GM15510 (cell line): ENCODE results near the gene TSC22D2.
A peak's percentile ranks its signal among the peaks of the same experiment; 100 is the strongest.

Experiments used
- POLR2A ChIP-seq: IDR thresholded peaks from 3 replicates; pipeline ENCODE4 v1.6.1; 2011; ENCODE audit warnings: borderline replicate concordance; ENCODE audit not compliant: insufficient read length; ENCODE audit errors: extremely low read depth

The TSC22D2 gene

DNA sequence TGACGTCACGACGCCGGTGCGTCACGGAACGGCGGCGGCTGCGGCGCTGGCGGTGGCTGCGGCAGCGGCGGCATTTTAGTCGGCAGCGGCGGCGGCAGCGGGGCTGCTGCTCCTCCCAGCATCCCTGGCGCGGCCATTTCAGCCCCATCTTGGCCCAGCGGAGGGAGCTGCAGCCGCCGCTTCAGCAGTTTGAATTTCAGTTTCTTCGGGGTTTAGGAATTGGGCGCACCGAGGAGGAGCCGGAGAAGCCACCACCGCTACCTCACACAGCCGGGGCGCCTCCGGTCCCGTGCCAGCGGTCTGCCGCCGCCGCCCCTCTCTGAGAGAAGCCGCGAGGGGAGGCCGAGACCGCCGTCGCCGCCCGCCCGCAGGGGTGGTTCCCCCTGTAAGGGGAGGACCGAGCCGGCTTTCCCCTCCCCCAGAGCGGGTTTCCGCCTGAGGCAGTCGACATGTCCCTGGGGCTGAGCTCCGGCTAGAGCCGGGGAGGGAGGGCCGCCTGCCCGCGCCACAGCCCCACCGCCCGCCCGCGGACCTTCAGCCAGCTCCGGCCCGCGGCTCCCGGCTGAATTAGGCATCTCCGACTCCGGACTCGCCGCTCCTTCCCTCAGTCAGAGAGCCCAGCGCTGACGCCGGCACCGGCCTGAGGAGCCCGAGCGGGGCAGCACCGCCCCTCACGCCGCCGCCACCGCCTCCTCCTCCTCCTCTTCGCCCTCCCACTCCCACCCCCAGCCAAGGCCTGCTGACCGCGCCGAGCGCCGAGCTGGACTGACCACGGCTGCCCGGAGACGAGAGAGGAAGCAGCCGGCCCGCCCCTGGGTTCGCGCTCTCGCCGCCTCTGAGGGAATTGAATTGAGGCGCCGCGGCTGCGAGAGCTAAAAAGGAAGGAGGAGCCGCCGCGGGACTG lies at the start of gene TSC22D2:
Gene TSC22D2, plus strand, starts transcription at position 78 of the 904 bp plus-strand sequence. CDS start 1,053 bp downstream, outside the sequence.
- peak; percentile 79 for TF ChIP-seq POLR2A

- TF ChIP-seq POLR2A: no peak
These were observed 48.7 kb upstream of the TSC22D2 start for GRCh38 chr3:150359381-150359780.

- no peak for TF ChIP-seq POLR2A
These were observed 47.1 kb upstream of the TSC22D2 start for GRCh38 chr3:150360966-150361365.

- TF ChIP-seq POLR2A: no peak
These were observed 45.4 kb upstream of the TSC22D2 start for GRCh38 chr3:150362515-150363302.

DNA sequence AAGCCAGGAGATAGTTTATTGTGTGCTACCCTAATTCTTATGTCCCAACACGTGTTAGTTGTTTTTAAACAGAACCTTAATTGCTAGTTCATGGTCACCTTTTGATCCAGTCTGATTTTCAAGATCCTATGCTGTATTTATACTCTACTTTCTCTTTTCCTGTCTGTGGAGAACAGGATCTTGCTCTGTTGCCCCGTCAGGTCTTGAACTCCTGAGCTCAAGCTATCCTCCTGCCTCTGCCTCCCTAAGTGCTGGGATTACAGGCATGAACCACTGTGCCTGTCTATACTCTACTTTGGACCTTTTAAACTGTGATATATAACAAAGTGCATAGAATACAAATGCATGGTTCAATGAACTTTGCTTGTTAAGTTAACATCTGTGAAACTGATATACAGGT lies 44.7 kb upstream of the TSC22D2 start:
- TF ChIP-seq POLR2A: no peak

DNA sequence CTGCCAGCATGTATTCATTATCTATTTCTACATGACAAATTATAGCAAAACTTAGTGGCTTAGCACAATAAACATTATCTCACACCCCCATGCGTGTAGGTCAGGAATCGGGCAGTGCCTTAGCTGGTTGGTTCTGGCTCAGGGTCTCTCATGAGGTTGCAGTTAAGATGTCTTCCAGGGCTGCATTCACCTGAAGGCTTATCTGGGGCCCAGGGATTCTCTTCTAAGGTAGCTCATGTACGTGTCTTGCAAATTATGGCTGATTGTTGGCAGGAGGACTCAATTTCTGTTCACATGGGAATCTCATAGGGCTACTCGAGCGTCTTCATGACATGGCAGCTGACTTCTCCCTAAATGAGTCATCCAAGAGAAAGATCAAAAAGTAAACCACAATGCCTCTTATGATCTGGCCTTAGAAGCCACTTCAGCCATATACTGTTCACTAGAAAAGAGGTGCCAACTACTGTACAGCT lies 42.9 kb upstream of the TSC22D2 start:
- no peak for TF ChIP-seq POLR2A

GRCh38 chr3:150367757-150368156 lies 40.3 kb upstream of the TSC22D2 start:
- TF ChIP-seq POLR2A: no peak

- no peak for TF ChIP-seq POLR2A
These were observed 37.9 kb upstream of the TSC22D2 start for GRCh38 chr3:150370122-150370602.

GRCh38 chr3:150370999-150371398 lies 37.1 kb upstream of the TSC22D2 start:
- no peak for TF ChIP-seq POLR2A

GRCh38 chr3:150371741-150372254 lies 36.3 kb upstream of the TSC22D2 start:
- no peak for TF ChIP-seq POLR2A

- no peak for TF ChIP-seq POLR2A
These were observed 35.8 kb upstream of the TSC22D2 start for GRCh38 chr3:150372320-150372719.

DNA sequence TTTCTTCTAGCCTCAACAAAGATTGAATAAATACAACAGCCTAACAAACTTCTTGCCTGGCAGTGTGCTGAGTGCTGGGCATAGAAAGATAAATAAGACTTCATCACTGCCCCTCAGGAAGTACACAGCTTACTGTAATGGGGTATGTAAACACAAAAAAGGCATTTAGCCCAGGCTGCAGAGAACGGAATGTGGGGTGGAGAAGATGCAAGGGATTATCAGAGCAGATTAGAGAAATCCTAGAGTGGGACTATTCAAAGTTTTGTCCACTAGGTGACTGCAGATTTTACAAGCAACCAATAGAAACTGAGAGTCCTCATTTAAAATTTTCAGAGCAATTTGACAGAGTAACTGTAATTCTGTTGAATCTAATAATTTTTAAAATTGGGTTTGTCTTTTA lies 35.4 kb upstream of the TSC22D2 start:
- TF ChIP-seq POLR2A: no peak

DNA sequence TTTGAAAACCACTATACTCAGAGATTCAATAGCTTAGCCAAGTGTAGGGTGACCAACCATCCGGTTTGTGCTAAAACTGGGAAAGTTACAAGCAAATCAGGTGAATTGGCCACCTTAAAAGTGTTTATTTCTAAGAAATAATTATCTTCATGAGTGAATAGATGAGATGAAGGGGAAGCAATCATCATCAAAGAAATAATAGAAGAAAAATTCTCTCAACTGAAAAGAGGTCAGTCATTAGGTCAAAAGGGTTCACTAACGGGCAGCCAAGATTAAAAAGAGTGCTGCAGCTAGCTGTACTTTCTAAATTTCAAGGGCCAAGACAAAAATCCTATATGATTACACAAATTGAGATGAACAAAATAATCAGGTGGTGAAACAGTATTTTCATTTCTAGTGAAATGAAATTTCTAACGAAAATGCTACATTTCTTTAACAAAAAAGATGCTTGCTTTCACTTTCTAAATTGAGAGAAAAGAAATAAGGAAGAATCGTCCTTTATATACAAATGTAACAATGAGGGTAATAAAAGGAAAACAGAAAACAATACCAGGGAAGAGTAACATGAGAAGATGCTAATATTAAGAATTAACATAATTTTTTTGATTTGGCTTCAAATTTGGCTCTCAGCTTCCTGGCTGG lies 34.7 kb upstream of the TSC22D2 start:
- no peak for TF ChIP-seq POLR2A

DNA sequence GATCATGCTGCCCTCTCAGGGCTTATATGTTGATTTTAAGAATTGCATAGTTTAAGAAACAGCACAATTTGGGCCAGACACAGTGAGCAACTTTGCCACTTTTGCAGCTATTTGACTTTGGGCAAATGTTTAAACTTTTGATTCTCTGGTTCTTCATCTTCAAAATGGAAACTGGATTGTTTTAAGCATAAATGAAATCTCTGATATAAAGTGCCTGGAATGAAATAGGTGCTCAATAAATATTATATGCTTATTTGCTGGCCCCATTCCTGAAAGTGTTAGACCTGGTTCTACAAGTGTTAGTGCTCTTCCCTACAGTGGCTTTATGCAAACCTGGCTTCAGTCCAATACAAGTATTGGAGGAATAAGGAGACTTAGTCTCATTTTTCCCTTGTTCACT lies 33.1 kb upstream of the TSC22D2 start:
- no peak for TF ChIP-seq POLR2A

- TF ChIP-seq POLR2A: no peak
These were observed 31.9 kb upstream of the TSC22D2 start for GRCh38 chr3:150376001-150376848.
